Tibial nerve (tissue), 4 donors: ENCODE results near the gene DPYSL4.

Experiments
- EP300 ChIP-seq, 2 donors: sonication (generic); formaldehyde crosslinking; IDR thresholded peaks; one replicate each; pipeline ENCODE4 v1.6.1; 2017; ENCODE audit warnings: antibody characterized with exemption in 2 of 2, mild to moderate bottlenecking in 1 of 2
- POLR2A ChIP-seq, 2 donors: fragments of 450-650 bp; IDR thresholded peaks; one replicate each; pipeline ENCODE4 v1.6.1; 2017; ENCODE audit warnings: antibody characterized with exemption in 2 of 2, mild to moderate bottlenecking in 2 of 2, moderate library complexity in 2 of 2
- TF ChIP-seq, protein P1 (sequence below), 5 experiments: fragments of 200-600 bp in 3 of 5; fragments of 450-650 bp in 2 of 5; sonication (generic) in 3 of 5; IDR thresholded peaks; one replicate each; pipeline ENCODE4 v1.5.1; 2016 to 2019; ENCODE audit warnings: antibody characterized with exemption in 5 of 5, mild to moderate bottlenecking in 3 of 5, moderate library complexity in 2 of 5

DNA sequence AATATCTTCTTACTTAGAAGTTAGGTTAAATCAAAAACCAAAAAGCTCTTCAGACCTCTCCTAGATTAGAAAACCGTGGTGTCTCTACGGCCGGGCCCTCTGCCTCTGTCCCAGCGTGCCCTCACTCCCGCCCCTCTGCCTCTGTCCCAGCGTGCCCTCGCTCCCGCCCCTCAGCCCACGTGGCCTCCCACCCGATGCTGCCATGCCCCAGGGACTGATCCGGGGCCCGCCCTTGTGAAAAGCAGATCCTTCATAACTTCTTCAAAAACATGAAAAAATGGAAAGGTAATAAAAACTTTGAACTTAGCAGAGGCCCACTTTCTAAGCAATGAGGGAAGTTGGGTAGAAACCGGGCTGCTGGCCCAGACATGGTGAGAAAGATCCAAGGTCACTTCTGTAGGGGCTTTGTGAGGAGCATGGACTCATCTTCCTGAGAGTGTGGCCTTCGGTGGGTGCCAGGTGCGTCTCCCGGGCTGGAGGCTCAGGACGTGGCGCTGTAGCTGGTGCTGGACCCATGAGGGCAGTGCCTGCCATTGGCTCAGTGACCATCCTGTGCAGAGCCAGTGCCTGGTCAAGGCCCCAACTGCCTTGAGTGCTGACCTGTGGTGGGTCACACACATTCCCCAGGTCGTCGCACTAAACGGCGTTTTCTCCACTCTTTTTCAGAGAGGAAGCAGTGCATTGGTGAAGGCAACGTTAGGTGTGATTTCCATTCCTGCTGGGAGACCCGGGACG is 4.9 kb upstream of the DPYSL4 start:
- TF ChIP-seq POLR2A (IDR thresholded peaks at IDR 0.05) (no peak), EP300 (IDR thresholded peaks at IDR 0.05) (no peak)
- TF ChIP-seq, protein P1, sequence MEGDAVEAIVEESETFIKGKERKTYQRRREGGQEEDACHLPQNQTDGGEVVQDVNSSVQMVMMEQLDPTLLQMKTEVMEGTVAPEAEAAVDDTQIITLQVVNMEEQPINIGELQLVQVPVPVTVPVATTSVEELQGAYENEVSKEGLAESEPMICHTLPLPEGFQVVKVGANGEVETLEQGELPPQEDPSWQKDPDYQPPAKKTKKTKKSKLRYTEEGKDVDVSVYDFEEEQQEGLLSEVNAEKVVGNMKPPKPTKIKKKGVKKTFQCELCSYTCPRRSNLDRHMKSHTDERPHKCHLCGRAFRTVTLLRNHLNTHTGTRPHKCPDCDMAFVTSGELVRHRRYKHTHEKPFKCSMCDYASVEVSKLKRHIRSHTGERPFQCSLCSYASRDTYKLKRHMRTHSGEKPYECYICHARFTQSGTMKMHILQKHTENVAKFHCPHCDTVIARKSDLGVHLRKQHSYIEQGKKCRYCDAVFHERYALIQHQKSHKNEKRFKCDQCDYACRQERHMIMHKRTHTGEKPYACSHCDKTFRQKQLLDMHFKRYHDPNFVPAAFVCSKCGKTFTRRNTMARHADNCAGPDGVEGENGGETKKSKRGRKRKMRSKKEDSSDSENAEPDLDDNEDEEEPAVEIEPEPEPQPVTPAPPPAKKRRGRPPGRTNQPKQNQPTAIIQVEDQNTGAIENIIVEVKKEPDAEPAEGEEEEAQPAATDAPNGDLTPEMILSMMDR (IDR thresholded peaks at IDR 0.05) = no peak
